ENCODE data around the gene TSEN34.
"Not testable (repeated sequence)": the region's sequence is repeated elsewhere in the genome, so short reads cannot be mapped to it uniquely, and the experiment has no call there.

The TSEN34 gene

DNA sequence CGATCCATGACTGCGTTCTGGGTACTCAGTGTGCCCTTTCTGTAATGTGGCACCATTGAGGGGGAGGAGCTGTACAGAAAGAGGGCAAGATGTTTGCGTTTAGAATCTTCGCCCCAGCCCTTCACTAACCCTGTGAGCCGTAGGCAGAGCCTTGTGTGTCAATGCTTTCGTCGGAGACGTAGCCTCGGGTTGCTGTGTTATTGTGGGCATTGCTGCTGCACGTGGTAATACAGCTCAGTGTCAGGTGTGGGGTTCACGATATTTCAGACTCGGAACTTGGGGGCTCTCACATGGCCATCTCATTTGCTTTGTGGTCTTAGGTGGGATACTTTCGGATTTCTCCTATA is 15.7 kb downstream of the TSEN34 start (continued):
- TF ChIP-seq, protein P1, sequence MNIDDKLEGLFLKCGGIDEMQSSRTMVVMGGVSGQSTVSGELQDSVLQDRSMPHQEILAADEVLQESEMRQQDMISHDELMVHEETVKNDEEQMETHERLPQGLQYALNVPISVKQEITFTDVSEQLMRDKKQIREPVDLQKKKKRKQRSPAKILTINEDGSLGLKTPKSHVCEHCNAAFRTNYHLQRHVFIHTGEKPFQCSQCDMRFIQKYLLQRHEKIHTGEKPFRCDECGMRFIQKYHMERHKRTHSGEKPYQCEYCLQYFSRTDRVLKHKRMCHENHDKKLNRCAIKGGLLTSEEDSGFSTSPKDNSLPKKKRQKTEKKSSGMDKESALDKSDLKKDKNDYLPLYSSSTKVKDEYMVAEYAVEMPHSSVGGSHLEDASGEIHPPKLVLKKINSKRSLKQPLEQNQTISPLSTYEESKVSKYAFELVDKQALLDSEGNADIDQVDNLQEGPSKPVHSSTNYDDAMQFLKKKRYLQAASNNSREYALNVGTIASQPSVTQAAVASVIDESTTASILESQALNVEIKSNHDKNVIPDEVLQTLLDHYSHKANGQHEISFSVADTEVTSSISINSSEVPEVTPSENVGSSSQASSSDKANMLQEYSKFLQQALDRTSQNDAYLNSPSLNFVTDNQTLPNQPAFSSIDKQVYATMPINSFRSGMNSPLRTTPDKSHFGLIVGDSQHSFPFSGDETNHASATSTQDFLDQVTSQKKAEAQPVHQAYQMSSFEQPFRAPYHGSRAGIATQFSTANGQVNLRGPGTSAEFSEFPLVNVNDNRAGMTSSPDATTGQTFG (tag by site-specific recombination; IDR thresholded peaks at IDR 0.05; ENCODE audit: borderline replicate concordance): no peak

DNA sequence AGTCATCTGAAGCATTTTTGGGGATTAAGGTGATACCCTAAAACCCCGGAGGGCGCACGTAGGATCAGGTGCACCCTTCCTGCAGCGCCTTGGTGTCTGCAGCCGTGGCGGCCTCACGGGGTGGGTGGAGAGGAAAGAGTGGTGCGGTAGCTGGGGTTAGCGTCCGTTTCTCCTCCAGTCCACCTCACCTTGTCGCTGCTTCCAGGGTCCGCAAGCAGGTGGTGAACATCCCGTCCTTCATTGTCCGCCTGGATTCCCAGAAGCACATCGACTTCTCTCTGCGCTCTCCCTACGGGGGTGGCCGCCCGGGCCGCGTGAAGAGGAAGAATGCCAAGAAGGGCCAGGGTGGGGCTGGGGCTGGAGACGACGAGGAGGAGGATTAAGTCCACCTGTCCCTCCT is 16.1 kb downstream of the TSEN34 start:
- Histone ChIP-seq H3K4me1 (ENCODE audit: control insufficient read depth, insufficient read depth, low read length) (peaks cover 29% of the 10 kb centered on the region), H3K36me3 (ENCODE audit: control insufficient read depth in 2 of 2, insufficient read depth in 1 of 2, low read length in 2 of 2) (peaks cover 48 to 72% of the 10 kb centered on the region in 2 experiments)
- H3K27ac ChIP-seq (ENCODE audit: extremely low read depth, low read depth, low read length); H3K9me3 ChIP-seq (ENCODE audit: control insufficient read depth, insufficient read depth, low read depth, low read length); H3K4me3 ChIP-seq (ENCODE audit: low read depth, low read length): not testable (repeated sequence)
- ChIA-PET CTCF (interaction anchor here (0.5 to 1.3 kb wide), 2 partner anchors 18 to 60 kb away, joined by 3 to 4 read pairs; partner anchors contain the start of gene MBOAT7), POLR2A (interaction anchor here (1.1 to 9.1 kb wide), 2 partner anchors 8 to 17 kb away, joined by 7 to 152 read pairs; partner anchors contain the start of genes MBOAT7 and TSEN34)

DNA sequence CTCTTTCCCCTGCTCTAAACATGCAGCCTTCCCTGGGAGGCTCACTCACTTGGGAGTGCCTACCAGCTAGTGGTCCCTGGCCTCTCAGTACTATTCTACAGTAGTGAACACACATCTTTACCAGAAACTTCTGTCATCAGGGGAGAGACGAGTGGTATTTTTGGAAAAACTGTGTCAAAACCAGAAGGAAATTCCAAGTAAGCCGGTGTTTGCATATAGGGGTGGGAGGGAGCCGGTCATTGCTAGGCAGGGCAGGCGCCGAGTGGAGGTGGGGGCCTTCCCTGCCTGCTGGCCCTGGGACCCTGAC is 16.5 kb downstream of the TSEN34 start:
- peaks cover 26% of the 10 kb centered on the region for H3K4me1 ChIP-seq (ENCODE audit: control insufficient read depth, insufficient read depth, low read length)
- POLR2A ChIA-PET: interaction anchor here (1.1 to 9.1 kb wide), 3 partner anchors 8 to 71 kb away, joined by 6 to 152 read pairs (median 7); partner anchors contain the start of genes CNOT3, MBOAT7 and TSEN34
- CTCF ChIA-PET: interaction anchor here (0.5 to 1.3 kb wide), 3 partner anchors 18 to 398 kb away, joined by 3 to 4 read pairs (median 3); partner anchors contain the start of gene MBOAT7

DNA sequence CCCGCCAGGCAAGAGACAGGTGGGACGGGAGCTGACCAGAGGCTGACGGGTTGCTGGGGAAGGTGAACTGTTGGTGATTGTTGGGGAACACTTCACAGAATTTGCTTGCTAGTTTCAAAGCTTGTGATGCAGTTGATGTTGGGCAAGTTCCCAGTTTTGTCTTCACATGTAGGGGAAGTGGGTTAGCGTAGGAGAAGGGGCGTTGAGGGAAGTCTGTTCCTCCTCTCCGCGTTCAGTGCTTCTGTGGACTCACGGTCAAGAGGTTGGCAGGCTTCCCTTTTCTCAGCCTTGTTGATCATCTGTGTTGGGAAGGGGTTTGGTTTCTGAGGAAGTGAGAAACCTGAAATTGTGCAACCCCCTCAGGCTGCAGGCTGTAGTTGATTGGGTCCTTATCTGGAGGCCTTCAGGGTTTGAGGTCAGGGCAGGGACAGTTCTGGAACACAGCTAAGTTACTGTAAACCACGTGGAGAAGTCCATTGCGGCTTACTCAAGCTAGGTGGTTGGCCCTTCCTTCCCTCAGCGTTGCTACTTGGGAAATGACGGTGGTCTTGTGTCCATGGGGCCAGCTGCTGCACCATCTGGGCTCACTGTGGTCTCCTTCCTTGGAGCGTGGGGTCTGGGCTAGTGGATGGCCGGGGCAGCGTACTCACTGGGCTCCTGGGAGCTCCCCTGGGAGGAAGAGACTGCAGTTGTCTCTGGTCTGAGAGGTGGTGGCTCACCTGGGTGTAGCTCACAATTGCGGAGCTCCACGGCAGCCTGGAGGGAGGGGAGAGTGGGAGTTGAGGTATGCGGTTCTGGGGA is 17.1 kb downstream of the TSEN34 start:
- POLR2A ChIA-PET: interaction anchor here (1.1 to 9.1 kb wide), 3 partner anchors 9 to 71 kb away, joined by 6 to 152 read pairs (median 7); partner anchors contain the start of genes CNOT3, MBOAT7 and TSEN34

More for the DNA sequence above, 16.5 kb downstream of the TSEN34 start:
- H3K27ac ChIP-seq (ENCODE audit: extremely low read depth, low read depth, low read length): no peak overlapping the region; the same call in 1 of the 2 replicates
- no peak overlapping the region for H3K4me3 ChIP-seq (ENCODE audit: low read depth, low read length)
- no peak for TF ChIP-seq SP3 (tag by site-specific recombination; IDR thresholded peaks at IDR 0.05)
- no peak for TF ChIP-seq ZNF146 (tag by site-specific recombination; IDR thresholded peaks at IDR 0.05)
- TF ChIP-seq ZNF174 (tag by site-specific recombination; IDR thresholded peaks at IDR 0.05): no peak
- no peak for TF ChIP-seq ZNF791 (tag by site-specific recombination; IDR thresholded peaks at IDR 0.05)
- TF ChIP-seq ZNF155 (tag by site-specific recombination; IDR thresholded peaks at IDR 0.05): no peak
- TF ChIP-seq ZNF658 (tag by site-specific recombination; IDR thresholded peaks at IDR 0.05): no peak
- TF ChIP-seq ZNF701 (tag by site-specific recombination; IDR thresholded peaks at IDR 0.05): no peak
- TF ChIP-seq ZBTB21 (tag by site-specific recombination; IDR thresholded peaks at IDR 0.05): no peak
- TF ChIP-seq ZNF621 (tag by site-specific recombination; IDR thresholded peaks at IDR 0.05): no peak
- H3K9me3 ChIP-seq (ENCODE audit: control insufficient read depth, insufficient read depth, low read depth, low read length): no peaks in the 10 kb centered on the region
- peaks cover 44 to 68% of the 10 kb centered on the region in 2 experiments for H3K36me3 ChIP-seq (ENCODE audit: control insufficient read depth in 2 of 2, insufficient read depth in 1 of 2, low read length in 2 of 2)

More for the DNA sequence above, 17.1 kb downstream of the TSEN34 start:
- CTCF ChIA-PET: interaction anchor here (0.6 to 1.3 kb wide), 2 partner anchors 59 to 398 kb away, joined by 3 to 4 read pairs; no protein-coding TSS in a partner anchor
- H3K27ac ChIP-seq (ENCODE audit: extremely low read depth, low read depth, low read length): peak overlapping the region; percentile 71; the same call in 1 of the 2 replicates
- H3K36me3 ChIP-seq (ENCODE audit: control insufficient read depth in 2 of 2, insufficient read depth in 1 of 2, low read length in 2 of 2): peaks cover 38 to 62% of the 10 kb centered on the region in 2 experiments
- H3K9me3 ChIP-seq (ENCODE audit: control insufficient read depth, insufficient read depth, low read depth, low read length): no peaks in the 10 kb centered on the region
- H3K4me1 ChIP-seq (ENCODE audit: control insufficient read depth, insufficient read depth, low read length): peaks cover 26% of the 10 kb centered on the region
- H3K4me3 ChIP-seq (ENCODE audit: low read depth, low read length): no peak overlapping the region
- TF ChIP-seq ZNF600 (tag by site-specific recombination; IDR thresholded peaks at IDR 0.05) (peak; percentile 28; the same call in 1 of the 2 replicates), OSR2 (tag by site-specific recombination; IDR thresholded peaks at IDR 0.05) (peak; percentile 38; the same call in 1 of the 2 replicates), ZNF239 (tag by site-specific recombination; IDR thresholded peaks at IDR 0.05) (no peak), KLF8 (tag by site-specific recombination; IDR thresholded peaks at IDR 0.05) (peak; percentile 35; the same call in 1 of the 2 replicates), ZNF121 (tag by site-specific recombination; IDR thresholded peaks at IDR 0.05) (no peak), TCF7L2 (IDR thresholded peaks at IDR 0.05; ENCODE audit: borderline replicate concordance, low read depth, low read length) (no peak), ZNF146 (tag by site-specific recombination; IDR thresholded peaks at IDR 0.05) (no peak), FEZF1 (tag by site-specific recombination; IDR thresholded peaks at IDR 0.05) (peak; percentile 22; the same call in 1 of the 2 replicates)
- TF ChIP-seq, protein P2, sequence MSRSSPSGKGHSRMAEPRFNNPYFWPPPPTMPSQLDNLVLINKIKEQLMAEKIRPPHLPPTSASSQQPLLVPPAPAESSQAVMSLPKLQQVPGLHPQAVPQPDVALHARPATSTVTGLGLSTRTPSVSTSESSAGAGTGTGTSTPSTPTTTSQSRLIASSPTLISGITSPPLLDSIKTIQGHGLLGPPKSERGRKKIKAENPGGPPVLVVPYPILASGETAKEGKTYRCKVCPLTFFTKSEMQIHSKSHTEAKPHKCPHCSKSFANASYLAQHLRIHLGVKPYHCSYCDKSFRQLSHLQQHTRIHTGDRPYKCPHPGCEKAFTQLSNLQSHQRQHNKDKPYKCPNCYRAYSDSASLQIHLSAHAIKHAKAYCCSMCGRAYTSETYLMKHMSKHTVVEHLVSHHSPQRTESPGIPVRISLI (tag by site-specific recombination; IDR thresholded peaks at IDR 0.05): no peak
- TF ChIP-seq, protein P3, sequence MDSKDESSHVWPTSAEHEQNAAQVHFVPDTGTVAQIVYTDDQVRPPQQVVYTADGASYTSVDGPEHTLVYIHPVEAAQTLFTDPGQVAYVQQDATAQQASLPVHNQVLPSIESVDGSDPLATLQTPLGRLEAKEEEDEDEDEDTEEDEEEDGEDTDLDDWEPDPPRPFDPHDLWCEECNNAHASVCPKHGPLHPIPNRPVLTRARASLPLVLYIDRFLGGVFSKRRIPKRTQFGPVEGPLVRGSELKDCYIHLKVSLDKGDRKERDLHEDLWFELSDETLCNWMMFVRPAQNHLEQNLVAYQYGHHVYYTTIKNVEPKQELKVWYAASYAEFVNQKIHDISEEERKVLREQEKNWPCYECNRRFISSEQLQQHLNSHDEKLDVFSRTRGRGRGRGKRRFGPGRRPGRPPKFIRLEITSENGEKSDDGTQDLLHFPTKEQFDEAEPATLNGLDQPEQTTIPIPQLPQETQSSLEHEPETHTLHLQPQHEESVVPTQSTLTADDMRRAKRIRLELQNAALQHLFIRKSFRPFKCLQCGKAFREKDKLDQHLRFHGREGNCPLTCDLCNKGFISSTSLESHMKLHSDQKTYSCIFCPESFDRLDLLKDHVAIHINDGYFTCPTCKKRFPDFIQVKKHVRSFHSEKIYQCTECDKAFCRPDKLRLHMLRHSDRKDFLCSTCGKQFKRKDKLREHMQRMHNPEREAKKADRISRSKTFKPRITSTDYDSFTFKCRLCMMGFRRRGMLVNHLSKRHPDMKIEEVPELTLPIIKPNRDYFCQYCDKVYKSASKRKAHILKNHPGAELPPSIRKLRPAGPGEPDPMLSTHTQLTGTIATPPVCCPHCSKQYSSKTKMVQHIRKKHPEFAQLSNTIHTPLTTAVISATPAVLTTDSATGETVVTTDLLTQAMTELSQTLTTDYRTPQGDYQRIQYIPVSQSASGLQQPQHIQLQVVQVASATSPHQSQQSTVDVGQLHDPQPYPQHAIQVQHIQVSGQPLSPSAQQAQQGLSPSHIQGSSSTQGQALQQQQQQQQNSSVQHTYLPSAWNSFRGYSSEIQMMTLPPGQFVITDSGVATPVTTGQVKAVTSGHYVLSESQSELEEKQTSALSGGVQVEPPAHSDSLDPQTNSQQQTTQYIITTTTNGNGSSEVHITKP (tag by site-specific recombination; IDR thresholded peaks at IDR 0.05): 0 out of 2 replicates have a peak, but pooled peaks have one; percentile 23

Measured in HEK293 (cell line).